Vagina (tissue), 2 donors: Measurements from ENCODE around the gene ITPKB. TPM values are rescaled to one million over a fixed set of nuclear protein-coding genes. Genes with fewer than 3 reads are reported as not detected.

Experiments
- DNase-seq, 2 donors: peaks; one replicate each; pipeline ENCODE4 v3.0.0-alpha.2; 2017; ENCODE audit errors: extremely low spot score in 2 of 2
- H3K27ac ChIP-seq: fragments of 200-600 bp; sonication (generic); one replicate; pipeline ENCODE4 v1.5.1; 2019
- H3K27me3 ChIP-seq: fragments of 200-600 bp; sonication (generic); one replicate; pipeline ENCODE4 v1.5.1; 2019
- H3K36me3 ChIP-seq, 2 donors: fragments of 200-600 bp; sonication (generic); one replicate each; pipeline ENCODE4 v1.5.1; 2017 to 2019
- H3K4me1 ChIP-seq: fragments of 200-600 bp; sonication (generic); one replicate; pipeline ENCODE4 v1.5.1; 2019
- H3K4me3 ChIP-seq, 2 donors: fragments of 200-600 bp; sonication (generic); 1 replicate in 1 of 2; 2 replicates in 1 of 2; pipeline ENCODE4 v1.5.1; 2016 to 2019
- H3K9me3 ChIP-seq: fragments of 200-600 bp; sonication (generic); one replicate; pipeline ENCODE4 v1.5.1; 2019
- POLR2A ChIP-seq, 2 donors: fragments of 450-650 bp; IDR thresholded peaks; one replicate each; pipeline ENCODE4 v1.6.1; 2017; ENCODE audit warnings: antibody characterized with exemption in 2 of 2, mild to moderate bottlenecking in 2 of 2, moderate library complexity in 2 of 2
- POLR2AphosphoS5 ChIP-seq, 2 donors: sonication (generic); formaldehyde crosslinking; IDR thresholded peaks; one replicate each; pipeline ENCODE4 v1.9.0; 2017; ENCODE audit warnings: antibody characterized with exemption in 2 of 2, mild to moderate bottlenecking in 2 of 2, low read depth in 1 of 2; ENCODE audit not compliant: insufficient read depth in 1 of 2
- intact Hi-C: fragments of 100-400 bp; cut with DNase I; formaldehyde crosslinking; loops from one replicate; pipeline ENCODE4 v1.15.1; 2023
- total RNA-seq: library from RNA; depleted of rRNA; stranded (reverse); fragments of >200 nt; gene quantifications from one replicate; pipeline ENCODE4 v1.2.3, GENCODE V29; 2016
- TF ChIP-seq, protein P1 (sequence below), 3 experiments: fragments of 450-650 bp in 2 of 3; fragments of 200-600 bp in 1 of 3; sonication (generic) in 1 of 3; IDR thresholded peaks; one replicate each; pipeline ENCODE4 v1.5.1; 2017 to 2019; ENCODE audit warnings: antibody characterized with exemption in 3 of 3, mild to moderate bottlenecking in 2 of 3, moderate library complexity in 2 of 3

Gene ITPKB
- total RNA-seq, 1 donor from 2014 or later, result 31.7 TPM

DNA sequence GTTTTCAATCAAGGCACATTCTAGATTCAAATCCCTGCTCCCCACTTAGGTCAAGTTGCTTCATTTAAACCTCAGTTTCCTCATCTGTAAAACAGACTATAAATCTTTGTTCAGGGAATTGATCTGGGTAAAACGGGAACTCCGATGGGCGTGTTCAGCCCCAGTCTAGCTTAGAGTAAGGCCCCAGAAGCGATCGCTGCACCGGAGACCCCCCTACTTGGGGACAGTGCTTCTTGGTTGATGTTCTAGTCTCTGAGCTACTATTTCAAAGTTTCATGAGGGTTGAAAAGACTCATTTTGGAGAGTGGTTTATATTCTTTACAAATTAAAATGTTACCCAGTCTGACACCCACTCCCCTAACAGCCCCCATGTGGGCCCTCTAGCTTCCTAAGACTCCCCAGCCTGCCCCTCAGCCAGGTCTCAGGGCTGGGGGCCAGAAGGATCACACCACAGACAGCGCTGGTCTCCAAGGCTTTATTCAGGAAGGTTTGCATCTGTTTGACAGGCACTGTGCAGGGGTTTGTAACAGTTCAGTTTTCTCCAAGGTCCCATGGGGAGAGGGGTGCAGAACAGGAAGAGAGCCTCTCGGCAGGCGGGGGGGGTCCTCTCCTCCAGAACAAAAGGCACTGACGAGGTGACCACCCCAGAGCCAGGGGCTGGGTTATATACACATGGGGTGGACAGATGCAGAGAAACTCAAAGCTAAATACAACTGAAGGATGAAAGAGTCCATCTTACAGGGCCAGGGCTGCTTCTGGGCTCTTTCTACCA is 107.7 kb downstream of the ITPKB start:
- Histone ChIP-seq H3K4me1 (peaks cover 50% of the 10 kb centered on the region), H3K27ac (peak overlapping the region; percentile 5), H3K9me3 (no peaks in the 10 kb centered on the region), H3K36me3 (peaks cover 0 to 8% of the 10 kb centered on the region in 2 donors), H3K27me3 (no peaks in the 10 kb centered on the region), H3K4me3 (no peak overlapping the region)
- intact Hi-C loops, result loop anchor here (10.0 kb wide), 1 partner anchor 103 kb away; the partner anchor contains the start of gene ITPKB
- TF ChIP-seq POLR2AphosphoS5 (IDR thresholded peaks at IDR 0.05; ENCODE audit: insufficient read depth in 1 of 2, low read depth in 1 of 2) (no peak), POLR2A (IDR thresholded peaks at IDR 0.05) (no peak)
- TF ChIP-seq, protein P1, sequence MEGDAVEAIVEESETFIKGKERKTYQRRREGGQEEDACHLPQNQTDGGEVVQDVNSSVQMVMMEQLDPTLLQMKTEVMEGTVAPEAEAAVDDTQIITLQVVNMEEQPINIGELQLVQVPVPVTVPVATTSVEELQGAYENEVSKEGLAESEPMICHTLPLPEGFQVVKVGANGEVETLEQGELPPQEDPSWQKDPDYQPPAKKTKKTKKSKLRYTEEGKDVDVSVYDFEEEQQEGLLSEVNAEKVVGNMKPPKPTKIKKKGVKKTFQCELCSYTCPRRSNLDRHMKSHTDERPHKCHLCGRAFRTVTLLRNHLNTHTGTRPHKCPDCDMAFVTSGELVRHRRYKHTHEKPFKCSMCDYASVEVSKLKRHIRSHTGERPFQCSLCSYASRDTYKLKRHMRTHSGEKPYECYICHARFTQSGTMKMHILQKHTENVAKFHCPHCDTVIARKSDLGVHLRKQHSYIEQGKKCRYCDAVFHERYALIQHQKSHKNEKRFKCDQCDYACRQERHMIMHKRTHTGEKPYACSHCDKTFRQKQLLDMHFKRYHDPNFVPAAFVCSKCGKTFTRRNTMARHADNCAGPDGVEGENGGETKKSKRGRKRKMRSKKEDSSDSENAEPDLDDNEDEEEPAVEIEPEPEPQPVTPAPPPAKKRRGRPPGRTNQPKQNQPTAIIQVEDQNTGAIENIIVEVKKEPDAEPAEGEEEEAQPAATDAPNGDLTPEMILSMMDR (IDR thresholded peaks at IDR 0.05), result no peak
- no peak for DNase-seq

DNA sequence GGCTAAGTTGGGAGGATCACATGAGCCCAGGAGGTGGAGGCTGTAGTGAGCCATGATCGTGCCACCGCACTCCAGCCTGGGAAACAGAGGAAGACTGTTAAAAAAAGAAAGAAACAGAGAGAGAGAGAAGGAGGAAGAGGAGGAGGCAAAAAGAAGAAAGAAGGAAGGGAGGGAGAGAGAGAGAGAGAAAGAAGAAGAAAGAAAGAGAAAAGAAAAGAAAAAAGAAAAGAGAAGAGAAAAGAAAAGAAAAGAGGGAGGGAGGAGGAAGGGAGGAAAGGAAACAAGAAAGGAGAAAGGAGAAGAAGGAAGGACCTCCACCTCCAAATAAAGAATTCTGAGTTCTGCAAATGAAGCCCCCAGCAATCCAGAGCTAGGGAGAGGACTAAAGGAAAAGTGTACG is 108.5 kb downstream of the ITPKB start:
- peaks cover 0 to 4% of the 10 kb centered on the region in 2 donors for H3K36me3 ChIP-seq
- H3K27ac ChIP-seq, result no peak overlapping the region
- H3K4me1 ChIP-seq, result peaks cover 48% of the 10 kb centered on the region
- no peaks in the 10 kb centered on the region for H3K27me3 ChIP-seq
- DNase-seq, result no peak
- no peaks in the 10 kb centered on the region for H3K9me3 ChIP-seq
- intact Hi-C loops, result loop anchor here (10.0 kb wide), 1 partner anchor 104 kb away; the partner anchor contains the start of gene ITPKB
- TF ChIP-seq POLR2AphosphoS5 (IDR thresholded peaks at IDR 0.05; ENCODE audit: insufficient read depth in 1 of 2, low read depth in 1 of 2), result no peak
- TF ChIP-seq, protein P1 (IDR thresholded peaks at IDR 0.05), result no peak
- no peak overlapping the region for H3K4me3 ChIP-seq

DNA sequence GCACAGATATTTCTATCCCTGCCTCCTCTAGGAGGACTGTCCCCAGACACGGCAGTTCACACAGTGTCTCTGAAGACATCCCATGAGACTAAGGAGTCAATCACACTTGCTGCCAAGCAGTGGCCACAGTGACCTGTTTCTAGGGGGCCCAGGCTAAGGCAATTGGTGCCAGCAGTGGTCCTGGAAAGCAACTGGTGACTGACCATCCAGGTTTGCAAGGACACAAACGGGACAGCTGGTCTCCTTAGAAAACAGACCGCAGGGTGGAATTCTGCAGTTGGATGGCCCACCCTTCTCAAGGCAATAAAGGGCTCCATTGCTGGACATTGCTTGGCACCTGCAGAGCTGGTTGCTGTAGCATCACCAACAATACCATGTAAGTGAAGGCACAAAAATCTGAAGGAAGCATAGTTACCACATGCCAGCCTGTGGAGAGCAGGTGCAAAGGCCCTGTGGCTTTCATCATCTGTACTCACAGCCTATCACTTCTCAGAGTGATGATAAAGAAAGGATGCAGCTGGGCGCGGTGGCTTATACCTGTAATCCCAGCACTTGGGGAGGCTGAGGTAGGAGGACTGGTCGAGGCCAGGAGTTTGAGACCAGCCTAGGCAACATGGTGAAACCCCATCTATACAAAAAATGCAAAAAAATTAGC is 109.1 kb downstream of the ITPKB start:
- Histone ChIP-seq H3K4me1 (peaks cover 43% of the 10 kb centered on the region), H3K9me3 (no peaks in the 10 kb centered on the region), H3K4me3 (no peak overlapping the region), H3K36me3 (peaks cover 0 to 4% of the 10 kb centered on the region in 2 donors), H3K27me3 (no peaks in the 10 kb centered on the region), H3K27ac (no peak overlapping the region)
- TF ChIP-seq POLR2AphosphoS5 (IDR thresholded peaks at IDR 0.05; ENCODE audit: insufficient read depth in 1 of 2, low read depth in 1 of 2) (no peak), POLR2A (IDR thresholded peaks at IDR 0.05) (no peak)
- TF ChIP-seq, protein P1 (IDR thresholded peaks at IDR 0.05), result no peak
- intact Hi-C loops, result loop anchor here (10.0 kb wide), 1 partner anchor 105 kb away; the partner anchor contains the start of gene ITPKB
- DNase-seq, result no peak

DNA sequence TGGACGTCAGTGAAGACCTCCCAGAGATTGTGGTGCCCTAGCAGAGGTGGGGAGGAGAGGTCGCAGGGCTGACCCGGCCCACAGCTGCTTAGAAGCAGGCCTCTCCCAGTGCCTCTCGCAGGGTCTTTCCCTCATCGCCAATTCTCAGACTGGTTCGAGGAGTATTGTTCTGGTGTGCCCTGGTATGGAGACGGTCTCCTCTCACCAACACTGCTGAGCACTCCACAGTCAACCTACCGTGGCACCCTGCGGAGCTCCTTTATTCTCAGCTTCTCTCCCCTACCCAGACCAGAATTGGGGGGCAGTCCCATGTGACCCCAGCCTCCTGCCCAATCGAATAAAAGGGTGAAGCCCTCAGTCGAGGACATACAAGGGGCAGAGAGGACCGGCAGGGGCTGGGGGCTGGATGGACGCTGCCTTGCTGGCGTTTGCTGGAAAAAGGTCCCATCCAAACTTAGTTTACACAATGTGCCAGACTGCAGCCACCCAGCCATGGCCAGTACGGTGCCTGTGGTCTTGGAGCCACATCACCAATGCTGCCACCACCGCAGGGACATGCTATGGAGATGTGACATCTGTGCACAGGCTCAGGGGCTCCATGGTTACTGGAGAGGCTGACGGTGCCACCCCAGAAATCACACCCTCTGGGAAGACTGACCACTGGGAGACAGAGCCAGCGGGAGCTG is 109.7 kb downstream of the ITPKB start:
- intact Hi-C loops, result no loop called here
- TF ChIP-seq POLR2AphosphoS5 (IDR thresholded peaks at IDR 0.05; ENCODE audit: insufficient read depth in 1 of 2, low read depth in 1 of 2) (no peak), POLR2A (IDR thresholded peaks at IDR 0.05) (no peak)
- TF ChIP-seq, protein P1 (IDR thresholded peaks at IDR 0.05), result no peak
- Histone ChIP-seq H3K9me3 (no peaks in the 10 kb centered on the region), H3K4me3 (no peak overlapping the region), H3K4me1 (peaks cover 36% of the 10 kb centered on the region), H3K36me3 (peaks cover 0 to 4% of the 10 kb centered on the region in 2 donors), H3K27ac (no peak overlapping the region), H3K27me3 (no peaks in the 10 kb centered on the region)
- DNase-seq, result no peak
